ENCODE data around the gene NPRL2. TPM values are rescaled to one million over a fixed set of nuclear protein-coding genes. Genes with fewer than 3 reads are reported as not detected.

Gene NPRL2
- total and polyA plus RNA-seq, 2 of the 8 experiments (the other 6 are each of a cell fraction or from before 2014, with no cell fraction given) = 28.4 to 51.4 TPM

- Histone ChIP-seq H3K56ac (replicated peaks; ENCODE audit: insufficient read length, low read depth, low read length) (no peak overlapping the region), H4K91ac (replicated peaks; ENCODE audit: insufficient read length, low read length) (no peak overlapping the region), H2BK15ac (ENCODE audit: low read length) (no peak overlapping the region), H3K79me2 (ENCODE audit: control insufficient read depth in 1 of 2, insufficient read depth in 2 of 2, low read length in 2 of 2) (no peaks in the 10 kb centered on the region), H3K9ac (replicated peaks in 1 of 4; ENCODE audit: extremely low read depth in 1 of 4, low read depth in 3 of 4, low read length in 3 of 4) (no peak overlapping the region), H4K20me1 (replicated peaks in 1 of 2; ENCODE audit: control insufficient read depth in 1 of 2, insufficient read depth in 2 of 2, low read length in 2 of 2) (peaks cover 0 to 3% of the 10 kb centered on the region in 2 experiments), H3K27ac (ENCODE audit: low read depth, low read length) (no peak overlapping the region), H3K27me3 (replicated peaks in 1 of 4; ENCODE audit: control insufficient read depth in 3 of 4, extremely low read depth in 1 of 4, insufficient read depth in 3 of 4, low read length in 3 of 4) (peaks cover 0 to 3% (median 0%) of the 10 kb centered on the region in 4 experiments; a peak in 1 of 7 replicates), H2BK5ac (ENCODE audit: low read depth, low read length) (no peak overlapping the region), H2AFZ (ENCODE audit: low read length) (no peak overlapping the region), H3K14ac (ENCODE audit: insufficient read length) (no peak overlapping the region), H3K23me2 (ENCODE audit: low read depth, low read length) (no peaks in the 10 kb centered on the region), H3K4me2 (ENCODE audit: insufficient read depth in 1 of 2, low read depth in 2 of 2, low read length in 2 of 2) (no peak overlapping the region), H3K4ac (replicated peaks; ENCODE audit: insufficient read length, low read depth, low read length) (no peak overlapping the region), H3K36me3 (ENCODE audit: control insufficient read depth in 2 of 4, insufficient read depth in 4 of 4, low read length in 3 of 4) (no peaks in the 10 kb centered on the region), H3K79me1 (ENCODE audit: low read depth, low read length) (no peaks in the 10 kb centered on the region), H2BK20ac (ENCODE audit: low read length) (no peak overlapping the region), H3K9me3 (ENCODE audit: insufficient read depth in 2 of 2, low read depth in 1 of 2, low read length in 1 of 2) (no peaks in the 10 kb centered on the region), H4K5ac (ENCODE audit: insufficient read length, low read depth, low read length) (no peak overlapping the region), H2AK5ac (ENCODE audit: low read depth, low read length) (no peak overlapping the region), H3K18ac (ENCODE audit: extremely low read depth, low read length) (no peak overlapping the region), H2BK12ac (ENCODE audit: low read depth, low read length) (no peak overlapping the region), H3K23ac (ENCODE audit: insufficient read length) (no peak overlapping the region), H2BK120ac (replicated peaks; ENCODE audit: low read depth, low read length) (no peak overlapping the region), H3K4me3 (ENCODE audit: extremely low read depth in 1 of 4, insufficient read depth in 2 of 4, low read depth in 3 of 4, low read length in 4 of 4) (no peak overlapping the region), H4K8ac (ENCODE audit: extremely low read depth, insufficient read depth, low read length) (peak overlapping the region; percentile 6; the same call in 1 of the 2 replicates), H3K4me1 (replicated peaks in 1 of 4; ENCODE audit: control insufficient read depth in 3 of 4, insufficient read depth in 4 of 4, low read length in 3 of 4) (peaks cover 0 to 2% (median under 1%) of the 10 kb centered on the region in 4 experiments; a peak in 3 of 7 replicates)
- 90% methylated on average over 25 of the region's 25 CpGs; no CpG with 5 or more reads in 1 of the 2 experiments for WGBS, 2 experiments (ENCODE audit: extremely low coverage in 1 of 2, insufficient coverage in 1 of 2, insufficient read length in 1 of 2, insufficient replicate concordance in 2 of 2, low coverage in 1 of 2, low lambda C conversion rate in 2 of 2, missing lambda C conversion rate in 1 of 2)
- no peak for FAIRE-seq
- DNase-seq (ENCODE audit: low read depth in 1 of 2, low spot score in 2 of 2) = peak in 1 of 2 experiments; percentile 67
- POLR2A ChIA-PET (ENCODE audit: partially characterized antibody) = no interaction called here
- CTCF ChIA-PET (ENCODE audit: partially characterized antibody) = interaction anchor here (0.7 to 9.3 kb wide), 15 partner anchors 9 to 183 kb away, joined by 3 to 136 read pairs (median 3); partner anchors contain the start of genes CYB561D2, NPRL2 and ZMYND10
- TF ChIP-seq SIN3A (conservative IDR thresholded peaks at IDR 0.05 in 1 of 2, IDR thresholded peaks at IDR 0.05 in 1 of 2; ENCODE audit: low read depth in 1 of 2, low read length in 2 of 2) = no peak
- TF ChIP-seq GTF2F1 (IDR thresholded peaks at IDR 0.05; ENCODE audit: borderline replicate concordance, low read depth, low read length) = no peak
- no peak for TF ChIP-seq RBBP5 (IDR thresholded peaks at IDR 0.05; ENCODE audit: borderline replicate concordance, low read depth, low read length)
- no peak for TF ChIP-seq TCF12 (IDR thresholded peaks at IDR 0.05; ENCODE audit: low read depth, low read length)
- TF ChIP-seq CTCF (IDR thresholded peaks at IDR 0.05; ENCODE audit: control extremely low read depth in 1 of 3, insufficient read depth in 1 of 3, low read depth in 1 of 3, low read length in 3 of 3) = peak in 2 of 3 experiments; percentile 72 to 77; a peak in 3 of 4 replicates
- peak; percentile 65 to 70 for TF ChIP-seq RAD21 (IDR thresholded peaks at IDR 0.05 in 1 of 2, conservative IDR thresholded peaks at IDR 0.05 in 1 of 2; ENCODE audit: low read depth in 2 of 2, low read length in 2 of 2)
- no peak for TF ChIP-seq CHD1 (IDR thresholded peaks at IDR 0.05; ENCODE audit: low read depth, low read length)
- TF ChIP-seq SP4 (IDR thresholded peaks at IDR 0.05; ENCODE audit: low read length) = no peak
- no peak for TF ChIP-seq HDAC2 (IDR thresholded peaks at IDR 0.05; ENCODE audit: borderline replicate concordance in 1 of 2, low read depth in 2 of 2, low read length in 2 of 2)
These were observed 37.6 kb upstream of the NPRL2 start for GRCh38 chr3:50388016-50388719.

Measured in H1 (cell line).